ENCODE data around the gene PRKCE. TPM values are rescaled to one million over a fixed set of nuclear protein-coding genes. Genes with fewer than 3 reads are reported as not detected.

Gene PRKCE
- total and polyA plus RNA-seq, 3 experiments from 2014 or later: 3.1 to 9.6 (median 7.9) TPM

- no peak for DNase-seq
- Histone ChIP-seq H3K4me1 (ENCODE audit: insufficient read depth, low read length) (no peaks in the 10 kb centered on the region), H3K4me3 (ENCODE audit: low read length) (no peak overlapping the region), H3K27me3 (ENCODE audit: insufficient read depth, low read length, poor library complexity, severe bottlenecking) (no peaks in the 10 kb centered on the region), H3K9me3 (ENCODE audit: low read length) (no peaks in the 10 kb centered on the region), H3K36me3 (ENCODE audit: insufficient read depth, low read length) (no peaks in the 10 kb centered on the region), H3K27ac (ENCODE audit: low read depth, low read length) (no peak overlapping the region)
- Mint-ChIP-seq H3K4me3 (no peak overlapping the region), H3K27ac (peak overlapping the region in 1 of 8 donors; percentile 47), H3K4me1 (peaks cover 0 to 4% (median 0%) of the 10 kb centered on the region in 3 donors), H3K9me3 (no peaks in the 10 kb centered on the region), H3K27me3 (no peaks in the 10 kb centered on the region), H3K36me3 (peaks cover 0 to 3% (median 0%) of the 10 kb centered on the region in 3 donors)
- CTCF ChIA-PET: no interaction called here
- POLR2A ChIA-PET: no interaction called here
Measured at GRCh38 chr2:45907592-45907991, 256.1 kb downstream of the PRKCE start.

- no peaks in the 10 kb centered on the region for H3K9me3 ChIP-seq (ENCODE audit: low read length)
- ChIA-PET POLR2A (no interaction called here), CTCF (no interaction called here)
- H3K4me3 Mint-ChIP-seq: no peak overlapping the region
- no peaks in the 10 kb centered on the region for H3K27me3 ChIP-seq (ENCODE audit: insufficient read depth, low read length, poor library complexity, severe bottlenecking)
- H3K27ac Mint-ChIP-seq: no peak overlapping the region
- H3K4me3 ChIP-seq (ENCODE audit: low read length): no peak overlapping the region
- H3K36me3 Mint-ChIP-seq: peaks cover 0 to 3% (median 0%) of the 10 kb centered on the region in 3 donors
- no peaks in the 10 kb centered on the region for H3K36me3 ChIP-seq (ENCODE audit: insufficient read depth, low read length)
- DNase-seq: no peak
- H3K4me1 ChIP-seq (ENCODE audit: insufficient read depth, low read length): no peaks in the 10 kb centered on the region
- H3K4me1 Mint-ChIP-seq: peaks cover 0 to 4% (median 0%) of the 10 kb centered on the region in 3 donors
- no peaks in the 10 kb centered on the region for H3K9me3 Mint-ChIP-seq
- no peaks in the 10 kb centered on the region for H3K27me3 Mint-ChIP-seq
- H3K27ac ChIP-seq (ENCODE audit: low read depth, low read length): no peak overlapping the region
Measured at GRCh38 chr2:45908316-45909170, 257.1 kb downstream of the PRKCE start.

GRCh38 chr2:45909171-45909565, 257.7 kb downstream of the PRKCE start:
- no peak overlapping the region for H3K27ac ChIP-seq (ENCODE audit: low read depth, low read length)
- Mint-ChIP-seq H3K27ac (no peak overlapping the region), H3K36me3 (peaks cover 0 to 3% (median 0%) of the 10 kb centered on the region in 3 donors), H3K4me1 (peaks cover 0 to 4% (median 0%) of the 10 kb centered on the region in 3 donors), H3K27me3 (no peaks in the 10 kb centered on the region), H3K4me3 (no peak overlapping the region), H3K9me3 (no peaks in the 10 kb centered on the region)
- ChIA-PET CTCF (no interaction called here), POLR2A (no interaction called here)
- H3K4me1 ChIP-seq (ENCODE audit: insufficient read depth, low read length): no peaks in the 10 kb centered on the region
- no peaks in the 10 kb centered on the region for H3K9me3 ChIP-seq (ENCODE audit: low read length)
- H3K27me3 ChIP-seq (ENCODE audit: insufficient read depth, low read length, poor library complexity, severe bottlenecking): no peaks in the 10 kb centered on the region
- no peak overlapping the region for H3K4me3 ChIP-seq (ENCODE audit: low read length)
- H3K36me3 ChIP-seq (ENCODE audit: insufficient read depth, low read length): no peaks in the 10 kb centered on the region
- DNase-seq: no peak

GRCh38 chr2:45909677-45910191, 258.3 kb downstream of the PRKCE start:
- Mint-ChIP-seq H3K36me3 (peaks cover 0 to 6% (median 0%) of the 10 kb centered on the region in 3 donors), H3K4me3 (no peak overlapping the region), H3K4me1 (peaks cover 0 to 4% (median 0%) of the 10 kb centered on the region in 3 donors), H3K27me3 (no peaks in the 10 kb centered on the region), H3K27ac (no peak overlapping the region), H3K9me3 (no peaks in the 10 kb centered on the region)
- no peaks in the 10 kb centered on the region for H3K27me3 ChIP-seq (ENCODE audit: insufficient read depth, low read length, poor library complexity, severe bottlenecking)
- H3K4me3 ChIP-seq (ENCODE audit: low read length): no peak overlapping the region
- CTCF ChIA-PET: no interaction called here
- POLR2A ChIA-PET: no interaction called here
- no peaks in the 10 kb centered on the region for H3K36me3 ChIP-seq (ENCODE audit: insufficient read depth, low read length)
- no peak overlapping the region for H3K27ac ChIP-seq (ENCODE audit: low read depth, low read length)
- no peak for DNase-seq
- H3K9me3 ChIP-seq (ENCODE audit: low read length): no peaks in the 10 kb centered on the region
- H3K4me1 ChIP-seq (ENCODE audit: insufficient read depth, low read length): no peaks in the 10 kb centered on the region

GRCh38 chr2:45910473-45911060, 259.1 kb downstream of the PRKCE start:
- Mint-ChIP-seq H3K4me3 (no peak overlapping the region), H3K27me3 (no peaks in the 10 kb centered on the region), H3K9me3 (no peaks in the 10 kb centered on the region), H3K4me1 (peaks cover 0 to 4% (median 0%) of the 10 kb centered on the region in 3 donors), H3K27ac (no peak overlapping the region), H3K36me3 (peaks cover 0 to 6% (median 0%) of the 10 kb centered on the region in 3 donors)
- POLR2A ChIA-PET: no interaction called here
- no peak for DNase-seq
- H3K4me1 ChIP-seq (ENCODE audit: insufficient read depth, low read length): no peaks in the 10 kb centered on the region
- no peak overlapping the region for H3K4me3 ChIP-seq (ENCODE audit: low read length)
- H3K27ac ChIP-seq (ENCODE audit: low read depth, low read length): no peak overlapping the region
- CTCF ChIA-PET: no interaction called here
- no peaks in the 10 kb centered on the region for H3K9me3 ChIP-seq (ENCODE audit: low read length)
- no peaks in the 10 kb centered on the region for H3K27me3 ChIP-seq (ENCODE audit: insufficient read depth, low read length, poor library complexity, severe bottlenecking)
- H3K36me3 ChIP-seq (ENCODE audit: insufficient read depth, low read length): no peaks in the 10 kb centered on the region

GRCh38 chr2:45911538-45911937, 260.1 kb downstream of the PRKCE start:
- Mint-ChIP-seq H3K36me3 (peaks cover 0 to 6% (median 0%) of the 10 kb centered on the region in 3 donors), H3K9me3 (no peaks in the 10 kb centered on the region), H3K27ac (no peak overlapping the region), H3K4me1 (peaks cover 0 to 7% (median 0%) of the 10 kb centered on the region in 3 donors), H3K27me3 (no peaks in the 10 kb centered on the region), H3K4me3 (no peak overlapping the region)
- ChIA-PET CTCF (no interaction called here), POLR2A (no interaction called here)
- Histone ChIP-seq H3K9me3 (ENCODE audit: low read length) (no peaks in the 10 kb centered on the region), H3K4me1 (ENCODE audit: insufficient read depth, low read length) (no peaks in the 10 kb centered on the region), H3K36me3 (ENCODE audit: insufficient read depth, low read length) (no peaks in the 10 kb centered on the region), H3K27me3 (ENCODE audit: insufficient read depth, low read length, poor library complexity, severe bottlenecking) (no peaks in the 10 kb centered on the region), H3K4me3 (ENCODE audit: low read length) (no peak overlapping the region), H3K27ac (ENCODE audit: low read depth, low read length) (no peak overlapping the region)
- DNase-seq: no peak

- POLR2A ChIA-PET: no interaction called here
- no peaks in the 10 kb centered on the region for H3K36me3 ChIP-seq (ENCODE audit: insufficient read depth, low read length)
- H3K4me3 Mint-ChIP-seq: no peak overlapping the region
- H3K27ac Mint-ChIP-seq: no peak overlapping the region
- no peaks in the 10 kb centered on the region for H3K4me1 ChIP-seq (ENCODE audit: insufficient read depth, low read length)
- DNase-seq: no peak
- H3K27me3 ChIP-seq (ENCODE audit: insufficient read depth, low read length, poor library complexity, severe bottlenecking): no peaks in the 10 kb centered on the region
- peaks cover 0 to 3% (median 0%) of the 10 kb centered on the region in 3 donors for H3K36me3 Mint-ChIP-seq
- H3K9me3 ChIP-seq (ENCODE audit: low read length): no peaks in the 10 kb centered on the region
- H3K27me3 Mint-ChIP-seq: no peaks in the 10 kb centered on the region
- no peak overlapping the region for H3K4me3 ChIP-seq (ENCODE audit: low read length)
- CTCF ChIA-PET: no interaction called here
- no peak overlapping the region for H3K27ac ChIP-seq (ENCODE audit: low read depth, low read length)
- H3K9me3 Mint-ChIP-seq: no peaks in the 10 kb centered on the region
- peaks cover 0 to 7% (median 0%) of the 10 kb centered on the region in 3 donors for H3K4me1 Mint-ChIP-seq
Measured at GRCh38 chr2:45912109-45912508, 260.6 kb downstream of the PRKCE start.

GRCh38 chr2:45913539-45913938, 262.1 kb downstream of the PRKCE start:
- Histone ChIP-seq H3K36me3 (ENCODE audit: insufficient read depth, low read length) (no peaks in the 10 kb centered on the region), H3K9me3 (ENCODE audit: low read length) (no peaks in the 10 kb centered on the region), H3K27me3 (ENCODE audit: insufficient read depth, low read length, poor library complexity, severe bottlenecking) (no peaks in the 10 kb centered on the region), H3K27ac (ENCODE audit: low read depth, low read length) (no peak overlapping the region), H3K4me3 (ENCODE audit: low read length) (no peak overlapping the region), H3K4me1 (ENCODE audit: insufficient read depth, low read length) (no peaks in the 10 kb centered on the region)
- H3K27ac Mint-ChIP-seq: no peak overlapping the region
- POLR2A ChIA-PET: no interaction called here
- peaks cover 0 to 7% (median 0%) of the 10 kb centered on the region in 3 donors for H3K4me1 Mint-ChIP-seq
- no peak for DNase-seq
- H3K9me3 Mint-ChIP-seq: no peaks in the 10 kb centered on the region
- H3K36me3 Mint-ChIP-seq: peaks cover 0 to 3% (median 0%) of the 10 kb centered on the region in 3 donors
- no peaks in the 10 kb centered on the region for H3K27me3 Mint-ChIP-seq
- CTCF ChIA-PET: no interaction called here
- H3K4me3 Mint-ChIP-seq: no peak overlapping the region
